Measurements from ENCODE around the gene KCNC1. TPM values are rescaled to one million over a fixed set of nuclear protein-coding genes. Genes with fewer than 3 reads are reported as not detected.

KCNC1 gene
- polyA plus RNA-seq, 2 donors: 0.01 TPM; not detected in 1

GRCh38 chr11:17775507-17776211, 41.1 kb downstream of the KCNC1 start:
- WGBS, 2 donors: 89 to 92% methylated on average over 18 of the region's 18 CpGs
- Histone ChIP-seq H3K4me1 (ENCODE audit: control insufficient read depth in 2 of 2, insufficient read depth in 2 of 2, low read length in 1 of 2) (no peaks in the 10 kb centered on the region), H3K9me3 (ENCODE audit: control insufficient read depth in 2 of 2, insufficient read depth in 1 of 2, low read depth in 1 of 2, low read length in 1 of 2) (no peaks in the 10 kb centered on the region), H3K27me3 (ENCODE audit: control insufficient read depth in 1 of 2, insufficient read depth in 2 of 2, low read length in 2 of 2) (no peaks in the 10 kb centered on the region), H3K36me3 (ENCODE audit: control insufficient read depth in 2 of 2, insufficient read depth in 2 of 2, low read length in 1 of 2) (no peaks in the 10 kb centered on the region), H3K4me3 (ENCODE audit: low read depth in 1 of 2, low read length in 2 of 2) (no peak overlapping the region), H3K27ac (ENCODE audit: low read depth in 2 of 2, low read length in 1 of 2) (no peak overlapping the region)

DNA sequence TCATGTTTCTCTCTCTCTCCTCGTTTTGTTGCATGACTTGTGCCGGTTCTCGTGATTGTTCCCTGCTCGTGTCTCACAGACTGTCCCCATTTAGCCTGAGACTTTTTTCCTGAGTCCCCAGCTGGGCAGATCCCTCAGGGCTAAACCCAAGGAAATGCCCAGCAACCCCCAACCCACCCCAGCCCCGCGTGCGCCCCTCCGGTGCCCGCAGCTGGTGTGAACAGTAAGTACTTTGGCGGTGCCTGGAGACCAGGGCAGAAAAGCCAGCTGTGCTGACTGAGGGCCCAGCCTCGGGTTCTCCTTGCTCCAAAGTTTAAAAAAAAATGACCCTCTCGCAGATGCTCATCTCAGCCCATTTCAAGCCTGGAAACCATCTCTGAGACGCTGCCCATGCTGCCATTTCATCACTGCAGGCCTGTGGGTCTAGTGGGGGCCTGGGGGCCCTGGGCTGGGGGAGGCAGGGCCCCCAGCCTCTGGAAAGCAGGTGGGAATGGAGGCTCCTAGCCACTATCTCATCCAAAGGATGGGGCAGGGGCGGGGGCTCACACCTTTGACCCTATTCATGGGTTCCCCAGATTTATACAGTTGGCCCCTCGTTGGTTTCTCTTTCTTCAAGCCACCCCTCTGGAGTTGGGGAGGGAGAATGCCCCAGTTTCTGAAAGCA, 41.8 kb downstream of the KCNC1 start:
- no peaks in the 10 kb centered on the region for H3K27me3 ChIP-seq (ENCODE audit: control insufficient read depth in 1 of 2, insufficient read depth in 2 of 2, low read length in 2 of 2)
- no peak overlapping the region for H3K4me3 ChIP-seq (ENCODE audit: low read depth in 1 of 2, low read length in 2 of 2)
- H3K9me3 ChIP-seq (ENCODE audit: control insufficient read depth in 2 of 2, insufficient read depth in 1 of 2, low read depth in 1 of 2, low read length in 1 of 2): no peaks in the 10 kb centered on the region
- H3K4me1 ChIP-seq (ENCODE audit: control insufficient read depth in 2 of 2, insufficient read depth in 2 of 2, low read length in 1 of 2): no peaks in the 10 kb centered on the region
- WGBS, 2 donors: 83 to 86% methylated on average over 15 of the region's 15 CpGs
- no peak overlapping the region for H3K27ac ChIP-seq (ENCODE audit: low read depth in 2 of 2, low read length in 1 of 2)
- H3K36me3 ChIP-seq (ENCODE audit: control insufficient read depth in 2 of 2, insufficient read depth in 2 of 2, low read length in 1 of 2): no peaks in the 10 kb centered on the region

DNA sequence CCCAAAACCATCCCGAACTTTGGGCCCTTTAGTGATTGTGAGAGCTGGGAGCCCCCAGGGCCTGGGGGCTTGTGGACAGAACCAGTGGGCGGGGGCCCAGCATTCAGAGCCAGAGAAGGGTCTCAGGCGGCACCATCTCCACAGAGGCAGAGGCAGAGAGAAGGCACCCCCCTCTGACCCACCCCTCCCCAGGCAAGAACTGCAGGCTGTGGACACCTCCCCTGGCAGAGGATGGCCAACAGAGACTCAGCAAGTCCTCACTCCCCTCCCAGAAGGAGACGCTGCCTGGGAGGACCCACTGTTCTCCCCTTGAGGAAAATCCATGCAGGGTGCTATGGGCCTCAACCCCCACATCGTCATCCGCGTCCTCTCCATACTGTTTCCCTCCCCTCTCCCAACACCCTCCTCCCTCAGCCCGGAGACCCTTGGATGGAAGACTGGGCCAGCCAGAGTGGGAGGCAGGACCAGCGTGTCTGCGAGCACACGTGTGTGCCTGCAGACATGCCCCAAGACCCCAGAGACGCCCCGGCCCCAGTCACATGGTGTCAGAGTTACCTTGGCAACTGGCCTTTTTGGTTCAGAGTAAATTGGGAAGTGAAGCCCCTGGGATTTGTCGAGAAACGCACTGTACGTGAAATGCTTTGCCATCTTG, 42.6 kb downstream of the KCNC1 start:
- Histone ChIP-seq H3K9me3 (ENCODE audit: control insufficient read depth in 2 of 2, insufficient read depth in 1 of 2, low read depth in 1 of 2, low read length in 1 of 2) (no peaks in the 10 kb centered on the region), H3K27ac (ENCODE audit: low read depth in 2 of 2, low read length in 1 of 2) (no peak overlapping the region), H3K4me1 (ENCODE audit: control insufficient read depth in 2 of 2, insufficient read depth in 2 of 2, low read length in 1 of 2) (no peaks in the 10 kb centered on the region), H3K36me3 (ENCODE audit: control insufficient read depth in 2 of 2, insufficient read depth in 2 of 2, low read length in 1 of 2) (no peaks in the 10 kb centered on the region), H3K4me3 (ENCODE audit: low read depth in 1 of 2, low read length in 2 of 2) (no peak overlapping the region), H3K27me3 (ENCODE audit: control insufficient read depth in 1 of 2, insufficient read depth in 2 of 2, low read length in 2 of 2) (no peaks in the 10 kb centered on the region)
- 89 to 93% methylated on average over 16 of the region's 16 CpGs for WGBS, 2 donors

- WGBS, 2 donors: 79 to 87% methylated on average over 13 of the region's 13 CpGs
- Histone ChIP-seq H3K27ac (ENCODE audit: low read depth in 2 of 2, low read length in 1 of 2) (no peak overlapping the region), H3K36me3 (ENCODE audit: control insufficient read depth in 2 of 2, insufficient read depth in 2 of 2, low read length in 1 of 2) (no peaks in the 10 kb centered on the region), H3K27me3 (ENCODE audit: control insufficient read depth in 1 of 2, insufficient read depth in 2 of 2, low read length in 2 of 2) (no peaks in the 10 kb centered on the region), H3K4me3 (ENCODE audit: low read depth in 1 of 2, low read length in 2 of 2) (no peak overlapping the region), H3K4me1 (ENCODE audit: control insufficient read depth in 2 of 2, insufficient read depth in 2 of 2, low read length in 1 of 2) (no peaks in the 10 kb centered on the region), H3K9me3 (ENCODE audit: control insufficient read depth in 2 of 2, insufficient read depth in 1 of 2, low read depth in 1 of 2, low read length in 1 of 2) (no peaks in the 10 kb centered on the region)
Measured at GRCh38 chr11:17777738-17778091, 43.1 kb downstream of the KCNC1 start.

GRCh38 chr11:17778352-17778751, 43.8 kb downstream of the KCNC1 start:
- H3K4me1 ChIP-seq (ENCODE audit: control insufficient read depth in 2 of 2, insufficient read depth in 2 of 2, low read length in 1 of 2): no peaks in the 10 kb centered on the region
- 91 to 94% methylated on average over 5 of the region's 5 CpGs for WGBS, 2 donors
- no peaks in the 10 kb centered on the region for H3K36me3 ChIP-seq (ENCODE audit: control insufficient read depth in 2 of 2, insufficient read depth in 2 of 2, low read length in 1 of 2)
- no peaks in the 10 kb centered on the region for H3K9me3 ChIP-seq (ENCODE audit: control insufficient read depth in 2 of 2, insufficient read depth in 1 of 2, low read depth in 1 of 2, low read length in 1 of 2)
- H3K27me3 ChIP-seq (ENCODE audit: control insufficient read depth in 1 of 2, insufficient read depth in 2 of 2, low read length in 2 of 2): no peaks in the 10 kb centered on the region
- no peak overlapping the region for H3K27ac ChIP-seq (ENCODE audit: low read depth in 2 of 2, low read length in 1 of 2)
- H3K4me3 ChIP-seq (ENCODE audit: low read depth in 1 of 2, low read length in 2 of 2): no peak overlapping the region

GRCh38 chr11:17778956-17779860, 44.6 kb downstream of the KCNC1 start:
- Histone ChIP-seq H3K36me3 (ENCODE audit: control insufficient read depth in 2 of 2, insufficient read depth in 2 of 2, low read length in 1 of 2) (no peaks in the 10 kb centered on the region), H3K4me3 (ENCODE audit: low read depth in 1 of 2, low read length in 2 of 2) (no peak overlapping the region), H3K27ac (ENCODE audit: low read depth in 2 of 2, low read length in 1 of 2) (no peak overlapping the region), H3K9me3 (ENCODE audit: control insufficient read depth in 2 of 2, insufficient read depth in 1 of 2, low read depth in 1 of 2, low read length in 1 of 2) (no peaks in the 10 kb centered on the region), H3K27me3 (ENCODE audit: control insufficient read depth in 1 of 2, insufficient read depth in 2 of 2, low read length in 2 of 2) (no peaks in the 10 kb centered on the region), H3K4me1 (ENCODE audit: control insufficient read depth in 2 of 2, insufficient read depth in 2 of 2, low read length in 1 of 2) (no peaks in the 10 kb centered on the region)
- 94 to 97% methylated on average over 38 to 40 of the region's 40 CpGs for WGBS, 2 donors

- no peak overlapping the region for H3K27ac ChIP-seq (ENCODE audit: low read depth in 2 of 2, low read length in 1 of 2)
- no peaks in the 10 kb centered on the region for H3K9me3 ChIP-seq (ENCODE audit: control insufficient read depth in 2 of 2, insufficient read depth in 1 of 2, low read depth in 1 of 2, low read length in 1 of 2)
- H3K27me3 ChIP-seq (ENCODE audit: control insufficient read depth in 1 of 2, insufficient read depth in 2 of 2, low read length in 2 of 2): no peaks in the 10 kb centered on the region
- no peaks in the 10 kb centered on the region for H3K4me1 ChIP-seq (ENCODE audit: control insufficient read depth in 2 of 2, insufficient read depth in 2 of 2, low read length in 1 of 2)
- no peaks in the 10 kb centered on the region for H3K36me3 ChIP-seq (ENCODE audit: control insufficient read depth in 2 of 2, insufficient read depth in 2 of 2, low read length in 1 of 2)
- 78 to 85% methylated on average over 14 of the region's 14 CpGs for WGBS, 2 donors
- no peak overlapping the region for H3K4me3 ChIP-seq (ENCODE audit: low read depth in 1 of 2, low read length in 2 of 2)
Measured at GRCh38 chr11:17779861-17780594, 45.4 kb downstream of the KCNC1 start.

GRCh38 chr11:17780668-17781067, 46.1 kb downstream of the KCNC1 start:
- H3K4me3 ChIP-seq (ENCODE audit: low read depth in 1 of 2, low read length in 2 of 2): no peak overlapping the region
- no peaks in the 10 kb centered on the region for H3K9me3 ChIP-seq (ENCODE audit: control insufficient read depth in 2 of 2, insufficient read depth in 1 of 2, low read depth in 1 of 2, low read length in 1 of 2)
- no peaks in the 10 kb centered on the region for H3K36me3 ChIP-seq (ENCODE audit: control insufficient read depth in 2 of 2, insufficient read depth in 2 of 2, low read length in 1 of 2)
- no peaks in the 10 kb centered on the region for H3K27me3 ChIP-seq (ENCODE audit: control insufficient read depth in 1 of 2, insufficient read depth in 2 of 2, low read length in 2 of 2)
- H3K4me1 ChIP-seq (ENCODE audit: control insufficient read depth in 2 of 2, insufficient read depth in 2 of 2, low read length in 1 of 2): no peaks in the 10 kb centered on the region
- H3K27ac ChIP-seq (ENCODE audit: low read depth in 2 of 2, low read length in 1 of 2): no peak overlapping the region
- WGBS, 2 donors: 91 to 94% methylated on average over 15 of the region's 15 CpGs

DNA sequence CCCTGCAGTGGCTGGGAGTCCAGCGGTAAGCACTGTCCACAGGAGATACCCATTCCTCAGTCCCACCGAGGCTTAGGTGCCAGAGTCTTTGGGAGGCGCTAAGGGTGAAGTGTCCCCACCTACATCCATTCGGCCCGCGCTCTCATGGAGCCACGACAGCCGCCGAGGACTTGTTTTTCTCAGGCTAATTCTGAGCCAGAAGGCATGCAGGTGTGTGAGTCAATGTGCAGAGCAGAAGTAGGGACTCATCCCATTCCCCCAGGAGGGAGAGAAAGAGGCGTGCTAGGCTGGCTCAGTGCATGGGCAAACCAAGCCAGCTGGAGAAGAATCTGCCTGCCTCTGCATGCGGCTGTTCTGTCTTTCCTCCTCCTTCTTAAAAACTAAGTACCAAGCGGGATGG, 46.6 kb downstream of the KCNC1 start:
- 52 to 68% methylated on average over 12 of the region's 12 CpGs for WGBS, 2 donors
- no peaks in the 10 kb centered on the region for H3K9me3 ChIP-seq (ENCODE audit: control insufficient read depth in 2 of 2, insufficient read depth in 1 of 2, low read depth in 1 of 2, low read length in 1 of 2)
- no peak overlapping the region for H3K4me3 ChIP-seq (ENCODE audit: low read depth in 1 of 2, low read length in 2 of 2)
- no peaks in the 10 kb centered on the region for H3K4me1 ChIP-seq (ENCODE audit: control insufficient read depth in 2 of 2, insufficient read depth in 2 of 2, low read length in 1 of 2)
- no peak overlapping the region for H3K27ac ChIP-seq (ENCODE audit: low read depth in 2 of 2, low read length in 1 of 2)
- no peaks in the 10 kb centered on the region for H3K27me3 ChIP-seq (ENCODE audit: control insufficient read depth in 1 of 2, insufficient read depth in 2 of 2, low read length in 2 of 2)
- no peaks in the 10 kb centered on the region for H3K36me3 ChIP-seq (ENCODE audit: control insufficient read depth in 2 of 2, insufficient read depth in 2 of 2, low read length in 1 of 2)

Data from esophagus (tissue), 2 donors.